Right forelimb (tissue), 1 donor: Measurements from ENCODE around the gene FURIN.
"Not testable (repeated sequence)": the region's sequence is repeated elsewhere in the genome, so short reads cannot be mapped to it uniquely, and the experiment has no call there.

Experiments used
- DNase-seq: peaks from one replicate; pipeline ENCODE4 v3.0.0-alpha.2; 2018

The FURIN gene

GRCh38 chr15:90903733-90904536, 35.5 kb downstream of the FURIN start:
- no peak for DNase-seq

- no peak for DNase-seq
Measured at GRCh38 chr15:90904746-90905145, 36.4 kb downstream of the FURIN start.

GRCh38 chr15:90905306-90906180, 37.2 kb downstream of the FURIN start:
- no peak for DNase-seq

- DNase-seq: peak; percentile 30
Measured at GRCh38 chr15:90906181-90906849, 37.9 kb downstream of the FURIN start.

- DNase-seq: no peak
Measured at GRCh38 chr15:90907051-90907660, 38.8 kb downstream of the FURIN start.

- no peak for DNase-seq
Measured at GRCh38 chr15:90907838-90908507, 39.6 kb downstream of the FURIN start.

GRCh38 chr15:90909449-90909848, 41.1 kb downstream of the FURIN start:
- not testable (repeated sequence) for DNase-seq

GRCh38 chr15:90909976-90910375, 41.6 kb downstream of the FURIN start:
- DNase-seq: no peak

GRCh38 chr15:90910441-90911301, 42.3 kb downstream of the FURIN start:
- DNase-seq: no peak

- no peak for DNase-seq
Measured at GRCh38 chr15:90911302-90911623, 42.9 kb downstream of the FURIN start.

- DNase-seq: no peak
Measured at GRCh38 chr15:90911906-90912769, 43.8 kb downstream of the FURIN start.

- DNase-seq: no peak
Measured at GRCh38 chr15:90912770-90913075, 44.3 kb downstream of the FURIN start.

- no peak for DNase-seq
Measured at GRCh38 chr15:90913398-90913944, 45.1 kb downstream of the FURIN start.

- DNase-seq: no peak
Measured at GRCh38 chr15:90914305-90915080, 46.1 kb downstream of the FURIN start.

GRCh38 chr15:90915216-90915807, 46.9 kb downstream of the FURIN start:
- no peak for DNase-seq

- no peak for DNase-seq
Measured at GRCh38 chr15:90915808-90916440, 47.5 kb downstream of the FURIN start.

GRCh38 chr15:90916461-90916860, 48.1 kb downstream of the FURIN start:
- no peak for DNase-seq

- DNase-seq: no peak
Measured at GRCh38 chr15:90917569-90917968, 49.2 kb downstream of the FURIN start.
